Hippocampal formation (tissue), 2 donors: ENCODE measurements around the gene DIDO1.
A peak's percentile ranks its signal among the peaks of the same experiment; 100 is the strongest.
"Not testable (repeated sequence)": the region's sequence is repeated elsewhere in the genome, so short reads cannot be mapped to it uniquely, and the experiment has no call there.

Experiments used
- DNase-seq, 2 donors: peaks; one replicate each; lab custom pipeline; 2025; lab: John Stamatoyannopoulos, UW

The DIDO1 gene

DNA sequence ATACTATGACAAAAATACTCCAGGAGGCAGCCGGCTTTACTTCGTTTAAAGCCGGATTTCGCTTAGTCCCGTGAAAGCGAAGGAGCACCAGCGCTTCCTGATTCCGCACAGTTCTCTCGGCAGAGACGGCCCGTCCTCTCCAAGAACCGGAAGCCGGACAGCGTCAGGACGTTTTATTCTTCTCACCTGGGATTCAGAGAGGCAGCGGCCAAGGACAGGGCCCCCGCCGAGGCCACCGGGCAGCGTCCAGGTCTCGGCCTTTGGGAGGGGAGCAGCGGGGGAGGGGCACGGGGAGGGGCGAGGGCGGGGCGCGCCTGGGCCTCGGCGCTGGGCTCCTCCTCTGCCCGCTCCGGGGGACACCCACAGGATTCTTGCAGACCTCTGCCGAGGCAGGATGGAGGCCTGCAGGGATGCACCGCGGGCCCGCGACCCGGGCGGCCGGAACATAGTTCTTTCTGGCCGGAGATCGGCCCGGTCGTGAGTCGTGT is 2.8 kb upstream of the DIDO1 start:
- peak in 1 of 2 donors; percentile 16 for DNase-seq

DNA sequence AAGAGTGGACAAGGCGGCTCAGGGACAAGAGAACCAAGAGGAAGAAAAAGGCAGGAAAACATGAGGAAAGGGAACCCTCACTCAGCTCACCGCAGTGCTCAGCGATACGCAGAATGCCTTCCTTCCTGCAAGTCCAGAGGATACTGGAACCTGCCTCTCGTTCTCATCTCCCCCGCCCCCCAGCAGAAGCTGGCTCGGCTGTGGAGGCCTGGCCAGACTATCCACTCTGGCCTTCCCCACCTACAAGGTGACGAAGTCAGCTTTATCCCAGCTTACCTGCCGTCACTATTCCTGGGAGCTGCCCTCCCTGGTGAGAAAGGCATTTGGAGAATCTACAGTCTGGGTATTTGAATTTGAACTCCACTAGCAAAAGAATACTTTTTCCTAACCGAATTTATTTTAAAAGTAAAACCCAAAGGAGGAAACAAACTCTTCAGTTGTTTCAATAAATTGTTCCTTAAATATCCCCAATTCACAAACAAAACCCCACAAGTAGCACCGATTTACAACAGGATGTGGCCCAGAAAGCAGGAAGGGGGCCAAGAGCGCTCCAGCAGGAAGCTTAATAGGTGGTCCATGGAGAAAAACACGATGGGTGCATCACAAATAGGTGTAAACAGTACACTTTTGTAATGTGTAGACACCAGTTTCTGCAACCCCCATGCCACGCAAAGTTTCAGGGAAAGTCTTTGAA is 2.1 kb upstream of the DIDO1 start:
- no peak for DNase-seq

DNA sequence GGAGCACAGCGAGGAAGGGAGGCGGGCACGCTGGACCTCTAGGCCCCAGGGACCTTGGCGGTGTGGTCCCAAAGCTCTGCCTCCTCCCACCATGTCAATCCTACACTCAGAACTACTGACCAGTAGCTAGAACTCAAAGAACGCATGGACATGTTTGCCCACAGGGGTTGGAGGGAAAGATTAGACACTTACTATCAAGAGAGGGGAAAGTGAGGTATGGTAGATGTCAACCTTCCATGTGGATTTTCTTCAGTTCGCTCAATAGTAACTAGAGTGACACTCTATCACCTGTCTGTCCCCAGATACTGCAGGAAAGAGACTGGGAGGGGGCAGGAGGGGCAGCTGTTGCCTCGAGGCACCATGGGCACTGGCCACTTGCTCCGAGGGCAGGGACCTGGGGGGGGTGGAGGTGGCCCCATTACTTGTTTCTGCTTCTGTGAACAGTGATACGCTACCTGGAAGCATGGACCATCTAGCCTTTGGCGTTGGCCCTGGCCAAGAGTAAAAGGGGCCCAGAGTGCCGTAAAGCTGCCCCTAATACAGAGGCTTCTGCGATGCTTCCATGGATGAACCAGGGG is 912 bp upstream of the DIDO1 start:
- DNase-seq: no peak

DNA sequence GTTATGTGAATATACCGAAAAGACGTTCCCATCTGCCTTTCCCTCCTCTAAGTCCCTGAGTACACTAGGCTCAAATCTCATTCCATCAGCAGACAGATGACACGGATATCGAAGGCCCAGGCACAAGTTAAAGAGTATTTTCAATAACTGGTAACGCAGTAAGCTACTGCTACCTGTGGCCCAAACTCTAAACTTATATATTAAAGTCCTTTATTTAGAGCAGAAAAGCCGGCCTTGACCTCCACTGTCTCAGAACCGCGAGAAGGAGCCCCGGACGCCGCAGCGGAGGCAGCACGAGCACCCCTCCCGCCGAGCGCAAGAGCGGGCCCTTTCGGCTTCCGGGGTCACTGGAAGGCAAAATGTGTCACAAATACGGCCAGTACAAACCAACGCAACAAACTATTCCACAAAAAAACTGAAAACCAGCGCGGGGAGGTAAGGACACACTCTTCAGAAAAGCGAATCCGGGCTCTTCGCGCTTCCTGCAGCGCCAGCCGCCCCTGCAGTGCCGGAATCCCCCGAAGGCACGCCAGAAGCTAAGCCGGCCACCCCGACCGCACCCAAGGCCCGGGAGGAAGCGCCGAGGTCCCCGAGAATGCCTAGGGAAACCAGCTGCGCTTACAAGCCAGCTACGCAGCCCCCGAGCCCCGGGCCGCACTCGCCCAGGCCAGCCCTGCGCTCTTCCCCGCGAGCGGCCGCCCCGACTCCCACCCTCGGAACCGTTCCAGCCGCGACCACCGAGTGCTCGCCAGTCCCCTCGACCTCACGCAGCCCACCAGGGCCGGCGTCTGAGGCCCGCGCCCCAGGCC is 681 bp downstream of the DIDO1 start:
- DNase-seq: no peak

DNA sequence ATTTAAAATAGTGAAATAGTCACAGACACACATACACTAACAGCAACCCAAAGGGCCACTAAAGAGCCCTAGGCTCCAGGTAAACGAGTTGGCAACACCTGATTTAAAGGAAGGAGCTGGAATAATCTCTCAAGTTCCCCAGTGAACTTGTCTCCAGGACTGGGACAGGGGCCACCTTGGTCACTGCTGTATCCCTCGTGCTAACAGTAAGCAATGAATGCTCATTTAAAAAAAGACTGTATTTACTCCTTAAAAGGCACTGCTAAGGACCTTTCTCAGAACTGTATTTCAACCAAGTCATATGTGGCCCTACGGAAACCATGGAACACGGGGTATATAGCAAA is 1.3 kb downstream of the DIDO1 start:
- no peak for DNase-seq

DNA sequence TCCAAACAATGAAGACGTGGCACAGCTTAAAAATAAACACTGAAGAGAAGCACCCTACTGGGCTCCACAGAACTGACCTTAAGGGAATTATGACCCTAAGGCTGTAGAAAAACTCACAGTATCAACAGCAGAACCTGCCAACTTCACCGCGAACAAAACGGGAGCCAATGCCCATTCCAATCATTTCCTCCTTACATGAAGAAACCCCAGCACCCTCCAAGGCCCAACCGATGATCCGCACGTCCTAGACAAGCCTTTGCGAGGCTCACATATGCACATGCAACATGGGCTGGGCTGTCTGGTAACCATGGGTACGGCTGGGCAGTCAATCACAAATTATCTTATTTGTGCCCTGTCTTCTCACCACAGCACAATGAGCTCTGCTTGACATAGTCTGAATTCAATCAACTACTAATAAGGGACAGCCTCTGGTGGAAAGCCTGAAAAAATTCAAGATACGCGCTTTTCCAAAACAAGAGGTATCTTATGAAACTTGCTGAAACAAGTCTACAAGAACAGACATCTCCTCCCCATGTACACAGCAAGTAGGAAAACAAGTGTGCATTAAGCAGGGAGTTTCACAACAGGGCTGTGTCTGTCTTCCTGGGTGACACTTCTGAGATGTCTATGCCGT is 1.7 kb downstream of the DIDO1 start:
- no peak for DNase-seq

DNA sequence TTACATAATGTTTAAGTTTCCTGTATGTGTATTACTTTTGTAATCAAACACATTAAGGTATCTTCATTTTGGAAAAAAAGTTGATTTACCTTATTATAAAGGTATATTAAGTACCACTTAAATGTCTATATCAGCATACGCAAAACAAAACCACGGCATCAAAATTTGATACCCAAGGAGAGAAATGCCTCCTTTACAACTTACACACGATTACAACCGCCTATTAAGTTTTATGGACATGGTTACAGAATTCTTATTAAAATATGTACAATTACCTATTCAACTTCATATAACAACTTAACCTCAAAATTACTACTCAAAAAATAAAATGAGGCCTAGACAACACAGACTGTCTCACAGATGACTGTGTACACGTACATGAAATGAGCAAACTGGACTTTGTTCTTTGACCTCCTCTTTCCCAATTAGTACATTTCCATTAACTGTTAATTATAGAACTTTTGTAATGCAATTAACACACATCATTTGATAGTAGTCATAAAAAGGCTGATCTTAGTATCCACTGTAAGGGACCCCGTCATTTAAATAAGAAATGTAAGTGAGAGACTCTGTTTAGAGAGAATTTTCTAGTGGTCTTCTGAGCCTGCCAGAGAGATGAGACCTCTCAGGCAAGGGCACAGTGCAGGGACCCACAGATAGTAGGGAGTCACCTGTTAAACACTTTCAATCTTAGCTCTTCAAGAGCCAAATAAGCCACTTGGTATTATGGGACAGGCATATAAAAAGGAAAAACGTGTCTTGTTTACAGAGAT is 2.5 kb downstream of the DIDO1 start:
- no peak for DNase-seq

DNA sequence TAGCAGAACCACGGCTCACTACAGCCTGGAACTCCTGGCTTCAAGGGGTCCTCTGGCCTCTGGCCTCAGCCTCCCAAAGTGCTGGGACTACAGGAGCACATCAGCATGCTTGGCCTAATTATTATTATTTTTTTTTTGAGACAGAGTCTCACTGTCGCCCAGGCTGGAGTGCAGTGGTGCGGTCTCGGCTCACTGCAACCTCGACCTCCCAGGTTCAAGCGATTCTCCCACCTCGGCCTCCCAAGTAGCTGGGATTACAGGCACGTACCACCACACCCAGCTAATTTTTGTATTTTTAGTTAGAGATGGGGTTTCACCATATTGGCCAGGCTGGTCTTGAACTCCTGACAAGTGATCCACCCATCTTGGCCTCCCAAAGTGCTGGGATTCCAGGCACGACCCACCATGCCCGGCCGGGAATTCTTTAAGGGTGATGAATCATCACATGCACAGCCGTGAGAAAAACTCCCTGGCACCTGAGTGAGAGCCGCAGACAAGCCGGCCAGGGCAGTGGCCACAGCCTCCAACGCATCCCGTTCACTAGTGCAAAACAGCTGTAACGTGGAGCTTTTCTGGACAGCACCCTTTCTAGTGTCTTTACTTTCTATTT is 3.1 kb downstream of the DIDO1 start:
- DNase-seq: not testable (repeated sequence)

DNA sequence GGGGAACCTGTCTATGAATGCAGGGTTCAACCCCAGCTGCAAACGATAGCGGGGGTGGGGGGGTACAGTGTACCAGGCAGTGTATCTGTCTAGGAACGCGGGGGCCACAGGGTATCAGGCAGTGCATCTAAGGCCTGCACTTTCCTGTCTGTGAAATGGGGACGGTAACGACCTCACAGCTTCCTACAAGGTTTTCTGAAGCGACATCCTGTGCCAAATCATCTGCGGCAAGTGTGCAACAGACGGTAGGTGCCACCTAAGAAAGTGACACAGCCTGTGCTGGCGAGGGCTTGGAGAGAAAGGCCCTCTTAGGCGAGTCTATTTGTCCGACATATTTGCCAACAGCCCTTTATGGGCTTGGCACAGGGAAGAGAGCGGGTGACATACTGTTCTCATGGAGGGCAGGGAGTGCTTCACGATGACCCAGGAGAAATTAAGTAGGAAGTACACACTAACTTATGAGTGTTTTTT is 3.8 kb downstream of the DIDO1 start:
- no peak for DNase-seq

DNA sequence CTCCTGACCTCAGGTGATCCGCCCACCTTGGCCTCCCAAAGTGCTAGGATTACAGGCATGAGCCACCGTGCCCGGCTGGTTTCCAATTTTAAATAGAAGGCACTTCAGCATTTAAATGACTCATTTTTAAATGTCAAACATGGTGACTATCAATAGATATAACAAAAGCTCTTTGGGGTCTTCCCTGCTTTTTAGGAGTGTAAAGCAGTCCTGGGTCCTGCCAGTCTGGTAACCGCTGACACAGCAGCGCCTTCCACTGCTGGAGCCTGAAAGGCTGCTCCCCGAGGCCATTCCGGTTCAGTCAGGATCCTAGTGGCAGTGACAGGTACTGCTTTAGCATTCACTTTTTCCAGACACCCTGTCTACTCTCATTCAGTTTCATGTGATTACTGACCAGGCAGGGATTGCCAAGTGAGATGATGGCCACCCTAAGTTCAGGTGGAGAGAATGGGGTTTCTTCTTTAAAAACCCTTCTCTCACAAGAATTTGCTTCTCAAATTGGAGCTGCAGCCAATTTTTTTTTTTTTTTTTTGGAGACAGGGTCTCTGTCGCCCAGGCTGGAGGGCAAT is 5.1 kb downstream of the DIDO1 start:
- DNase-seq: no peak

DNA sequence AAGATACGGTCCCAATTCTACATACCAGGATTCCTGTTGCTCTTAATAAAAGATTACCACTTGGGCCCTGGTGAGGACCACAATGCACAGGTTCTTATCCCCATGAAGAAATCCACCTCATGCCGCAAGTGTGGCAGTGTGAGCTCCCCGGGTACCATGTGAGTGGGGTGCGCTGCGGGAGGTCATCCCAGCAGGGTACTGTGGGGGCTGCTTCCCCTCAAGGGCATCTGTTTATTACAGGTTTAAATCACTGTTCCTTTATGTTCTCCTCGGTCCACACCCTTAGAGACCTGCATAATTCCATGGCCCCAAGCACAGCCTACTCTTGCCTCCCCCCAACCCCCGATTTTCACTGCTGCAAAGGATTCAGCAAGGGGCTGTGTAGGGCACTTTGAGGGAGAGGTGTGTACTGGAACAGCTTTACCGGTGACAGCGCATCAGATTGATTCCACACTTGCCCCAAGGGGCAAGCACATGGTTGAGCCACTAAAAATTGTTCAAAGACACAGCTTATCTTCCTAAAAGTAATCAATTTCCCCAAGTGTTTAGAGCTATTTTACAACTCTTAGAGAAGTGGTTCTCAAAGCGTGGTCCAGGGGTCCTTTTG is 6.2 kb downstream of the DIDO1 start:
- no peak for DNase-seq

DNA sequence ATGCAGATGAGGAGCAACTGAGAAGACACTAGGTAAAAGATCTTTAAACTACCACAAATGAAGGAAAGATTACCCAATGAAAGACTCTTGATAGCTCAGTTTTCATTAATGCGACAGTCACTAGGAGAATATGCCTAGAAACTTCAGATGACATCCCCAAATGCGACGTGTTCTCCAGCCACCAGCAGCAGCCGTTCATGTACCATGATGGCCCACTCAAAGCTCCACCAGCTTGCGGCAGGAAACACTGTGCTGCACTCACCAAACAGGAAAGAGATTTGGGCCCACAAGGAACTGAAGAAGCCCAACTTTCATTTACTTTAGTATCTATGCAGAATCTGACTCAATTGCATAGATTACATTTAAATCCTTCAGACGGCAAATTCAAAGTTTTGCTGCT is 7.5 kb downstream of the DIDO1 start:
- no peak for DNase-seq

DNA sequence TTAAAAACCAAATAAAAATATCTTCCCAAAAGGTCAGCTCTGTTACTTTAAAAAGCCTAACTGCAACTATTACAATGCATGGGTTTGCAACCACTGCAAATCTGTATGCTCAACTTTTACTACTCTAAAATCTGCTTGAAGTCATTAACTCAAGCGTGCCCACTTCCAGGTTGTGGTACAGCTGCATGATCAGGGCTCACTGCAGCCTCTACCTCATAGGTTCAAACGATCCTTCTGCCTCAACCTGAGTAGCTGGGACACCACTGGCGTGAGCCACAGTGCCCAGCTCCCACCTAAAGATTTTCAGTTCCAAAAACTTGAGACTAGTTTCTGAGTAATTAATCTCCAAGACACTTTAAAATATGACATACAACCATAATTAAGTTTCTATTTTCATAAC is 8.2 kb downstream of the DIDO1 start:
- no peak for DNase-seq

DNA sequence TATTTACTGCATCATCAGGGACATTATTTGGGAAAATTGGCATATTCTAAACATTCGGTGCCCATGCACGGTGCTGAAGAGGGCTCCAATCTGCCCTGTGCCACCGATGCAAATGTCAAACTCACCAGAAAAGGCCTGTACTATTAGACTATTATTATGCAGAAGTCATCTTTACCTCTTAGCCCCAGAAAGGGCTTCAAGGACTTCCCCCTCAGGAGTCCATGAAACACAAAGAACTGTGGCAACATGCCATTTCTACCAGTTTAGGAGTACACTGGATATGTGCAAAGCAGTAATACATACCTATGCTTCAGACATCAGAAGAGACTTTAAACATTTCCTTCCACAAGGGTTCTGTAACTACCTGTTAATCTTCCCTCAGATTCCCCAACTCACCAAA is 8.6 kb downstream of the DIDO1 start:
- no peak for DNase-seq

DNA sequence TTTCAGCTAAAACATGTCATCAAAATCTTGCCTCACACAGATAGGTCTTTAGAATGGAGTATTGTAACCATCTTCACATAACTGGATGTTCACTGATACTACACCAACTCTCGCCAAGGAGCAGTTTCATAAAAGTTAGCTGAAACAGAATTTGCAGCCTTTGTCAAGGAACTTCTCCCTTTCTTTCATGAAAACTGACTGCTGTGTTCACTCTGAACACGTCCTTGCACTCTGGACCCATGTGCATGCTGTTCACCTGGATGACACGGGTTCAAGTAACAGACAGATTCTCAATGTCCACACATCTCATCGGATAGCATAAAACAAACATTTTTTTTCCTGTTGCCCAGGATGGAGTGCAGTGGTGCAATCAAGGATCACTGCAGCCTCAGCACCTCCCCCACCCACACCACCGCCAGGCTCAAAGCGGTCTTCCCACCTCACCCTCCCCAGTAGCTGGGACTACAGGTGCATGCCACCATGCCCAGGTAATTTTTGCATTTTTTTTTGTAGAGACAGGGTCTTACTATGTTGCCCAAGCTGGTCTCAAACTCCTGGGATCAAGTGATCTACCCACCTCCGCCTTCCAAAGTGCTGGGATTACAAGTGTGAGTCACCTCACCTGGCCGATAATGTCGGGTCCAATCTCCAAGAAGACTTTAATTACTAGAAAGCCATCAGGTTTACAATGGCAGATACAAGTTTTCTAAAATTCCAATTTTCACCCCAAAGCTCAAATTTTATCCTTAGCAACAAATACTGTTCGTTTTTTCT is 9.4 kb downstream of the DIDO1 start:
- DNase-seq: no peak

DNA sequence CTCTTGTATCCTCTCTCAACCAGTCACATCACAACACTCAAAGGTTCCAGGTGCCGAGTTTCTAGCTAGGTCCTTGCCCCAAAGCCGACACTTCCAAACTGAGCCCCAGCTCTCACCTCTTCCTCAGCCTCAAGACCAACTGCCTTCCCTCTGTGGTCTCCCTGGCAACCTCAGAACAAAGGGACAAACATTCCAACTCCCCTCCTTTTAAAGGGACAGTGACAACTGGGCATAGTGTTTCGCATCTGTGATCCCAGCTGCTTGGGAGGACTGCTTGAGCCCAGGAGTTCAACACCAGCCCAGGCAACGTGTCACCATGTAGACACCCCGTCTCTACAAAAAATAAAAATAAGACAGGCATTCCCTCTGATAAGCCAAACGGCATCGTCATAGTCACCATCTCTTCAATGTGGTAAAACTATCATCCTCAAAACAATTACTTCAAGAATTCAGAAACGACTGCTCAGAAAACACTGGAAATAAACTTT is 11.3 kb downstream of the DIDO1 start:
- peak; percentile 27 to 39 for DNase-seq

DNA sequence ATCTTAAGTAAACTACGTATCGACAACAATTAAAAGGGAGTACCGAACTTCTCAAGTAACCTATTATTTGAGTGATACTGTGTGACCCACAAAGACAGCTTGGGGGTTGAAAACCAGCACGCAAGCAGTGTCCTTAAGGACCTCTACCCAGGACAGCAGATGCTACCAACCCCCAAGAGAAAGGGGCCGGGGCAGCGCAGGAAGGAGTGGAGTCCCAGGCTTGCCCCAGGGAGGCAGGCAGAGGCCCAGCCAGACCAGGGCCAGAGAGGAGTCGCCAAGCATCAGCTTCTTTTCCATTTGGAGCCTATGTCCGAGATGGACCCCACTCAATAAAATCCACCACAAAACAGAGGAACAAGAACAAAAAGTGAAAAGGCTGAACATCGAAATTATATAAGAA is 11.9 kb downstream of the DIDO1 start:
- DNase-seq: no peak

DNA sequence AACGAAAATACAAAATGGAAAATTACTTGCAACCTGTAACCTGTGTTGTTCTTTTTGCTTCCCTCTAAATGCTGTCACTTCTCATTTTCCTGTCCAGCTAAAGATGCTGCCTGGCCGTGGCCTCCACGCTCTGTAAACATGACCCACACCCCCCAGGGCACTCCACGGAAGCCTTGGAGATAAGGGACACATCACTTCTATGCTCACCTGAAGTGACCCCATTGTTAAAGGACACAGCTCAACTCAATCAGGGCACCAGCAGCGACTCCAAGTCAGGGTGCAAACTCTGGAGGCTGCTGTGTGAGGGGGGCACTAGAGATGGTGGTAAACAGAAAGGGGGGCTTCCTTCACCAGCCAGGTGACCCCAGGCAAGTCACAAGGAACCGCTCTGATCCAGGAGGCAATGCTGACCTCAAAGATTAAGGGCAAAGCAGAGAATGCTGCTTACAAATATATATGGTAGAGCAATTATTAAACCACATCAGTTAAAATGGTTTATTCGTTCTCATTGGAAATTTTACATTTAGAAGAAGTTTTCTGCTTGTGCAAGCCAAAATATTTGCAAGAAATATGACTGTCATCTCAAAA is 13.2 kb downstream of the DIDO1 start:
- DNase-seq: no peak

DNA sequence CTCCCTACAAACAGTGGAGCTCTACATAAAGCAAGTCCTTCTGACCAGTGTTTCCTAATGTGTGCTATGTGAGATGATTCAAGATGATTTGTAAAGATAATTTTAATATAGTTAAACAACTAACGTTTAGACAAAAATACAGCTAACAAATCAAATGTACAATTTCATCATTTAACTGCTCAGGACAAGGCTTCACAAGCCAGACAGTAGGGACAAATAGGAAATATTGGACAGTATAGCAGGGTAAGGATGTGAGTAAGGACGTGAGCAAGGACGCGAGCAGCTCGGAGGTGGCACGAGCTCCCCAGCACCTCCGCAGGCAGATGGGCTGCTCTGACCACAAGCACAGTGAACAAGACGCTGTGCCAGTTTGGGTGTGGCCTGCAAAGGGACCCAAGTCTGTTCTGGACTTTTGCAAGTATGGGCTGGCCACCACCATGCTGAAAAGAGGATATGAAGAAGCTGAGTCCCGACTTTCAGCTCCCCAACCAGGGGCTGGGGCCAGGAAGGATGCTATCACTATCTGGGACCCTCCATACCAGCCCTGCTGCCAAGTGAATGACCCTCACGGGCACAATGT is 14.5 kb downstream of the DIDO1 start:
- DNase-seq: no peak
